ENCODE data around the gene LYVE1. TPM values are rescaled to one million over a fixed set of nuclear protein-coding genes. Genes with fewer than 3 reads are reported as not detected.

Gene LYVE1
- polyA plus RNA-seq, 1 of the 3 experiments (the other 2 are of a cell fraction), result not detected

DNA sequence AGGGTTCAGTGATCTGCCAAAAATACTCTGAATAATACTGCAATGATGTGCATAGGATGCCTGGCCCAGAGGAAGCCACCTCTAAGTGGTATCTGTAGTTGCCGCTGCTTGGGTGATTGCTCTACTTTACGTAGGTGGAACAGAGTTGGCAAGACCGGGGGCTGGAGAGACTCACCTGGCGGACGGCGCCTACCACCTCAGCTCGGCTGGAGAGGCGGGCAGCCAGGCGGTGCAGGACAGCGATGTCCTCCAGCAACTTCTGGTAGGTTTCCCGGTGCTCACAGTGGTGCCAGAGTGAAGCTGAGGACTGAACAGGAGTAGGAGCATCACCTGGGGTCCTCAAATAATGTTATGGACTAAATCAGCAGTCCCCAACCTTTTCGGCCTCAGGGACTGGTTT, 34.5 kb upstream of the LYVE1 start:
- CTCF ChIA-PET, result no interaction called here
- H3K27me3 ChIP-seq (ENCODE audit: insufficient read depth), result no peaks in the 10 kb centered on the region
- H3F3A ChIP-seq (replicated peaks; ENCODE audit: insufficient read depth), result no peaks in the 10 kb centered on the region
- H3K36me3 ChIP-seq (replicated peaks in 1 of 2; ENCODE audit: control insufficient read depth in 1 of 2, insufficient read depth in 2 of 2, low read length in 1 of 2), result no peaks in the 10 kb centered on the region
- H2AFZ ChIP-seq (ENCODE audit: low read depth), result no peak overlapping the region
- H4K20me1 ChIP-seq (ENCODE audit: insufficient read depth), result no peaks in the 10 kb centered on the region
- 89% methylated on average over 12 of the region's 12 CpGs for WGBS (ENCODE audit: low lambda C conversion rate)
- H3K4me2 ChIP-seq, result no peak overlapping the region
- H3K9me2 ChIP-seq, result no peaks in the 10 kb centered on the region
- H3K4me1 ChIP-seq (ENCODE audit: control insufficient read depth in 1 of 2, insufficient read depth in 2 of 2, low read depth in 1 of 2, low read length in 1 of 2), result peaks cover 0 to 8% of the 10 kb centered on the region in 2 experiments; a peak in 1 of 4 replicates
- H3K4me3 ChIP-seq (ENCODE audit: low read depth in 2 of 2, low read length in 1 of 2), result no peak overlapping the region
- DNase-seq, result no peak
- POLR2A ChIA-PET, result no interaction called here
- no peaks in the 10 kb centered on the region for H3K9me3 ChIP-seq
- TF ChIP-seq, protein P1, sequence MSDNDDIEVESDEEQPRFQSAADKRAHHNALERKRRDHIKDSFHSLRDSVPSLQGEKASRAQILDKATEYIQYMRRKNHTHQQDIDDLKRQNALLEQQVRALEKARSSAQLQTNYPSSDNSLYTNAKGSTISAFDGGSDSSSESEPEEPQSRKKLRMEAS (IDR thresholded peaks at IDR 0.05; ENCODE audit: low read depth), result no peak
- no peak for TF ChIP-seq ELF1 (IDR thresholded peaks at IDR 0.05)
- no peak for TF ChIP-seq RFX5 (IDR thresholded peaks at IDR 0.05; ENCODE audit: low read length)
- no peak for TF ChIP-seq EZH2phosphoT487 (IDR thresholded peaks at IDR 0.05; ENCODE audit: borderline replicate concordance, low read depth)
- no peak for TF ChIP-seq TAF1 (IDR thresholded peaks at IDR 0.05; ENCODE audit: borderline replicate concordance, low read depth, low read length)
- TF ChIP-seq TEAD4 (IDR thresholded peaks at IDR 0.05; ENCODE audit: borderline replicate concordance, insufficient read depth), result no peak
- no peak for TF ChIP-seq EP300 (IDR thresholded peaks at IDR 0.05; ENCODE audit: borderline replicate concordance in 1 of 2, low read depth in 1 of 2, low read length in 1 of 2)
- no peak for TF ChIP-seq POLR2AphosphoS5 (IDR thresholded peaks at IDR 0.05; ENCODE audit: low read depth, low read length)
- no peak for TF ChIP-seq FOSL2 (IDR thresholded peaks at IDR 0.05; ENCODE audit: borderline replicate concordance, low read depth)
- no peak for TF ChIP-seq IRF3 (IDR thresholded peaks at IDR 0.05; ENCODE audit: low read depth, low read length)
- no peak for TF ChIP-seq REST (IDR thresholded peaks at IDR 0.05; ENCODE audit: low read depth, low read length)
- no peak for TF ChIP-seq RXRA (IDR thresholded peaks at IDR 0.05; ENCODE audit: borderline replicate concordance, low read depth)
- TF ChIP-seq SMC3 (IDR thresholded peaks at IDR 0.05; ENCODE audit: low read depth, low read length), result no peak
- H3K9ac ChIP-seq, result no peak overlapping the region
- no peaks in the 10 kb centered on the region for H3K79me2 ChIP-seq (ENCODE audit: insufficient read depth)
- no peak overlapping the region for H3K27ac ChIP-seq (ENCODE audit: low read depth in 2 of 2, low read length in 1 of 2)

- Histone ChIP-seq H3K27me3 (ENCODE audit: insufficient read depth) (no peaks in the 10 kb centered on the region), H3K4me2 (no peak overlapping the region), H2AFZ (ENCODE audit: low read depth) (no peak overlapping the region), H3K9me3 (no peaks in the 10 kb centered on the region), H3K9ac (no peak overlapping the region), H3K4me3 (ENCODE audit: low read depth in 2 of 2, low read length in 1 of 2) (no peak overlapping the region), H3F3A (replicated peaks; ENCODE audit: insufficient read depth) (no peaks in the 10 kb centered on the region), H3K9me2 (no peaks in the 10 kb centered on the region), H3K79me2 (ENCODE audit: insufficient read depth) (no peaks in the 10 kb centered on the region), H3K36me3 (replicated peaks in 1 of 2; ENCODE audit: control insufficient read depth in 1 of 2, insufficient read depth in 2 of 2, low read length in 1 of 2) (no peaks in the 10 kb centered on the region), H3K27ac (ENCODE audit: low read depth in 2 of 2, low read length in 1 of 2) (no peak overlapping the region), H4K20me1 (ENCODE audit: insufficient read depth) (no peaks in the 10 kb centered on the region), H3K4me1 (ENCODE audit: control insufficient read depth in 1 of 2, insufficient read depth in 2 of 2, low read depth in 1 of 2, low read length in 1 of 2) (peaks cover 0 to 8% of the 10 kb centered on the region in 2 experiments; a peak in 1 of 4 replicates)
- CTCF ChIA-PET, result no interaction called here
- POLR2A ChIA-PET, result no interaction called here
- DNase-seq, result no peak
- TF ChIP-seq FOXM1 (IDR thresholded peaks at IDR 0.05; ENCODE audit: low read depth), result no peak
- 72% methylated on average over 7 of the region's 7 CpGs for WGBS (ENCODE audit: low lambda C conversion rate)
These were observed 33.9 kb upstream of the LYVE1 start for GRCh38 chr11:10602366-10602765.
